ENCODE data around the gene PTPN11. TPM values are rescaled to one million over a fixed set of nuclear protein-coding genes. Genes with fewer than 3 reads are reported as not detected.
A peak's percentile ranks its signal among the peaks of the same experiment; 100 is the strongest.

PTPN11 gene
- total RNA-seq (2016; rRNA removed; fragmentation: Illumina TruSeq; extraction: Trizol) (63.5 and 101 TPM in 2 replicates), polyA plus RNA-seq (2011; rRNA removed) (26.7 and 30.0 TPM in 2 replicates), polyA minus RNA-seq (2011; rRNA and poly(A)+ RNA removed; ENCODE audit: low replicate concordance) (22.4 and 59.7 TPM in 2 replicates), Bru-seq, nascent RNA (percentile 79 among the genes with signal in this experiment), BruChase-seq, experiment 1, labeled RNA remaining after a 6-hour chase (percentile 90 among the genes with signal in this experiment), BruChase-seq, experiment 2, labeled RNA remaining after a 2-hour chase (percentile 85 among the genes with signal in this experiment)
- total RNA-seq (2016; cell fraction: cytosol; rRNA removed; fragmentation: Illumina TruSeq; extraction: Trizol; ENCODE audit: low read depth), result 33.6 and 33.7 TPM in 2 replicates
- total RNA-seq (2016; cell fraction: insoluble cytoplasmic fraction; rRNA removed; fragmentation: Illumina TruSeq; extraction: Trizol), result 63.2 and 92.9 TPM in 2 replicates
- total RNA-seq (2016; cell fraction: membrane; rRNA removed; fragmentation: Illumina TruSeq; extraction: Trizol), result 52.7 and 53.2 TPM in 2 replicates
- total RNA-seq (2016; cell fraction: nucleus; rRNA removed; fragmentation: Illumina TruSeq; extraction: Trizol), result 39.5 and 46.8 TPM in 2 replicates
- polyA plus RNA-seq (2011; cell fraction: cytosol; rRNA removed), result 27.0 and 32.0 TPM in 2 replicates
- polyA plus RNA-seq (2011; cell fraction: nucleus; rRNA removed), result 16.5 and 17.7 TPM in 2 replicates
- polyA plus RNA-seq (2012), result 36.3 and 36.9 TPM in 2 replicates
- 5.9 and 6.2 TPM in 2 replicates for polyA plus RNA-seq (2016; cell fraction: cytosol; fragmentation: Illumina TruSeq; extraction: Trizol; ENCODE audit: low read depth)
- 68.9 and 69.6 TPM in 2 replicates for polyA plus RNA-seq (2016; cell fraction: insoluble cytoplasmic fraction; fragmentation: Illumina TruSeq; extraction: Trizol; ENCODE audit: low read depth)
- polyA plus RNA-seq (2016; cell fraction: membrane; fragmentation: Illumina TruSeq; extraction: Trizol; ENCODE audit: low read depth), result 11.9 and 14.6 TPM in 2 replicates
- polyA plus RNA-seq (2016; cell fraction: nucleus; fragmentation: Illumina TruSeq; extraction: Trizol; ENCODE audit: insufficient read depth, low read depth), result 40.4 and 40.7 TPM in 2 replicates
- polyA minus RNA-seq (2011; cell fraction: cytosol; rRNA and poly(A)+ RNA removed), result 34.5 and 43.4 TPM in 2 replicates
- 26.8 and 30.5 TPM in 2 replicates for polyA minus RNA-seq (2011; cell fraction: nucleus; rRNA and poly(A)+ RNA removed)
- long read RNA-seq, experiment 1, full-length matches to known transcripts, result 2 of 29 reads
- long read RNA-seq, experiment 1, partial matches to known transcripts, result 16 of 29 reads
- long read RNA-seq, experiment 1, other reads (novel, unspliced or antisense), result 11 of 29 reads
- long read RNA-seq, experiment 2, full-length matches to known transcripts, result 2 of 57 reads
- long read RNA-seq, experiment 2, partial matches to known transcripts, result 38 of 57 reads
- long read RNA-seq, experiment 2, other reads (novel, unspliced or antisense), result 17 of 57 reads

DNA sequence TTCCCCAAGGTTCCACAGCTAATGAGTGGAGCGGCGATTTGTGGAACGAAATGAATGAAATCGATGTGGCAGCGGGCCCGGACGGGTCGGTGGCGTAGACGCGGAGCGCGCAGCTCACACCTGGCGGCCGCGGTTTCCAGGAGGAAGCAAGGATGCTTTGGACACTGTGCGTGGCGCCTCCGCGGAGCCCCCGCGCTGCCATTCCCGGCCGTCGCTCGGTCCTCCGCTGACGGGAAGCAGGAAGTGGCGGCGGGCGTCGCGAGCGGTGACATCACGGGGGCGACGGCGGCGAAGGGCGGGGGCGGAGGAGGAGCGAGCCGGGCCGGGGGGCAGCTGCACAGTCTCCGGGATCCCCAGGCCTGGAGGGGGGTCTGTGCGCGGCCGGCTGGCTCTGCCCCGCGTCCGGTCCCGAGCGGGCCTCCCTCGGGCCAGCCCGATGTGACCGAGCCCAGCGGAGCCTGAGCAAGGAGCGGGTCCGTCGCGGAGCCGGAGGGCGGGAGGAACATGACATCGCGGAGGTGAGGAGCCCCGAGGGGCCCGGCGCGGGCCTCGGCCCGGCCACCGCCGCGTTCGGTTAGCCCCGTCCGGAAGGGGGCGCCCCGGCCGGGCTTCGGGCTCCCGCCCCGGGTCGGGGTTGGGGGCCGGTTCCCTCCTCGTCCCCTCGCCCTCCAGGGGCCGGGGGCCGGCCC, at the start of gene PTPN11:
PTPN11 (plus strand) TSS at position 340 of the 689 bp plus-strand sequence; CDS start at position 505, 165 bp downstream.
- peaks cover 56% of the 10 kb centered on the region for H3K4me1 ChIP-seq (ENCODE audit: insufficient read depth, low read length)
- H3K4me2 ChIP-seq (ENCODE audit: low read depth, low read length), result peak within 1 kb of the TSS; percentile 84
- 3% methylated on average over 17 of the region's 89 CpGs for WGBS (ENCODE audit: low lambda C conversion rate)
- peak within 1 kb of the TSS; percentile 64 to 94 (median 88) for H3K4me3 ChIP-seq (replicated peaks in 1 of 3; ENCODE audit: insufficient read depth in 1 of 3, low read depth in 2 of 3, low read length in 3 of 3)
- POLR2A ChIA-PET, result interaction anchor here (1.3 kb wide), 1 partner anchor 406 kb away, joined by 5 read pairs; the partner anchor contains the start of genes ERP29 and TMEM116
- DNase-seq (ENCODE audit: low spot score), result peak; percentile 55
- peak within 1 kb of the TSS; percentile 2 for H2AFZ ChIP-seq (ENCODE audit: low read length)
- no TSS peak for BruUV-seq (replicated peaks)
- peak within 1 kb of the TSS; percentile 91 for H3K9ac ChIP-seq (ENCODE audit: insufficient read depth, low read depth, low read length)
- no peaks in the 10 kb centered on the region; a peak in 1 of 5 replicates for H3K27me3 ChIP-seq (ENCODE audit: control insufficient read depth in 1 of 2, insufficient read depth in 2 of 2, low read length in 2 of 2)
- FAIRE-seq, result no peak
- CTCF ChIA-PET (ENCODE audit: low intra/inter-chr PET ratio, low total read pairs), result no interaction called here
- in situ Hi-C loops (cut with HindIII; ENCODE audit: extremely low pct_ligation_motif_present, low pct_unique_long_range_greater_than_20kb), result loop anchor here (10.0 kb wide), 1 partner anchor 304 kb away; no protein-coding TSS in a partner anchor
- peaks cover 37% of the 10 kb centered on the region for H3K79me2 ChIP-seq (ENCODE audit: insufficient read depth, low read length)
- no peaks in the 10 kb centered on the region for H4K20me1 ChIP-seq (ENCODE audit: insufficient read depth, low read length)
- no peaks in the 10 kb centered on the region for H3K9me3 ChIP-seq (ENCODE audit: low read length)
- intact Hi-C loops (cut with micrococcal nuclease; ENCODE audit: unreplicated experiment), result no loop called here
- peak; percentile 81 for ATAC-seq
- H3K27ac ChIP-seq (ENCODE audit: extremely low read length, insufficient read depth, low read length), result peak within 1 kb of the TSS; percentile 87
- no peaks in the 10 kb centered on the region for H3K36me3 ChIP-seq (replicated peaks in 1 of 2; ENCODE audit: control insufficient read depth in 1 of 2, insufficient read depth in 2 of 2, low read length in 2 of 2)
- TF ChIP-seq KMT2B (CRISPR knock-in tag; IDR thresholded peaks at IDR 0.05) (peak; percentile 96), ZNF776 (CRISPR knock-in tag; IDR thresholded peaks at IDR 0.05) (peak; percentile 35; the same call in 1 of the 2 replicates), ATF4 (CRISPR knock-in tag; IDR thresholded peaks at IDR 0.05) (no peak; a peak in 2 of 4 replicates), NFIB (CRISPR knock-in tag; IDR thresholded peaks at IDR 0.05; ENCODE audit: borderline replicate concordance) (no peak), NPAS2 (CRISPR knock-in tag; IDR thresholded peaks at IDR 0.05; ENCODE audit: borderline replicate concordance) (no peak), ZNF124 (CRISPR knock-in tag; IDR thresholded peaks at IDR 0.05) (0 out of 2 replicates have a peak, but pooled peaks have one; percentile 34), NR1H2 (CRISPR knock-in tag; IDR thresholded peaks at IDR 0.05; ENCODE audit: borderline replicate concordance, low read depth) (no peak), ZNF83 (CRISPR knock-in tag; IDR thresholded peaks at IDR 0.05; ENCODE audit: borderline replicate concordance) (peak; percentile 65; the same call in 1 of the 2 replicates), ZNF556 (CRISPR knock-in tag; IDR thresholded peaks at IDR 0.05; ENCODE audit: borderline replicate concordance) (peak; percentile 86; the same call in 1 of the 2 replicates), TIGD3 (CRISPR knock-in tag; IDR thresholded peaks at IDR 0.05; ENCODE audit: borderline replicate concordance) (no peak)
- TF ChIP-seq, protein P1, sequence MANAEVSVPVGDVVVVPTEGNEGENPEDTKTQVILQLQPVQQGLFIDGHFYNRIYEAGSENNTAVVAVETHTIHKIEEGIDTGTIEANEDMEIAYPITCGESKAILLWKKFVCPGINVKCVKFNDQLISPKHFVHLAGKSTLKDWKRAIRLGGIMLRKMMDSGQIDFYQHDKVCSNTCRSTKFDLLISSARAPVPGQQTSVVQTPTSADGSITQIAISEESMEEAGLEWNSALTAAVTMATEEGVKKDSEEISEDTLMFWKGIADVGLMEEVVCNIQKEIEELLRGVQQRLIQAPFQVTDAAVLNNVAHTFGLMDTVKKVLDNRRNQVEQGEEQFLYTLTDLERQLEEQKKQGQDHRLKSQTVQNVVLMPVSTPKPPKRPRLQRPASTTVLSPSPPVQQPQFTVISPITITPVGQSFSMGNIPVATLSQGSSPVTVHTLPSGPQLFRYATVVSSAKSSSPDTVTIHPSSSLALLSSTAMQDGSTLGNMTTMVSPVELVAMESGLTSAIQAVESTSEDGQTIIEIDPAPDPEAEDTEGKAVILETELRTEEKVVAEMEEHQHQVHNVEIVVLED (CRISPR knock-in tag; IDR thresholded peaks at IDR 0.05; ENCODE audit: borderline replicate concordance), result peak; percentile 87
